Tibial artery (tissue), 4 donors: ENCODE data around the gene SGK2.
A peak's percentile ranks its signal among the peaks of the same experiment; 100 is the strongest.
"Not testable (repeated sequence)": the region's sequence is repeated elsewhere in the genome, so short reads cannot be mapped to it uniquely, and the experiment has no call there.

Source experiments
- DNase-seq, 2 donors: peaks; one replicate each; pipeline ENCODE4 v3.0.0-alpha.2; 2019
- H3K27ac ChIP-seq, 2 donors: fragments of 200-600 bp; sonication (generic) in 1 of 2; 1 replicate in 1 of 2; 2 replicates in 1 of 2; pipeline ENCODE4 v1.5.1; 2018 to 2019; ENCODE audit warnings: mild to moderate bottlenecking in 1 of 2
- H3K27me3 ChIP-seq, 2 donors: fragments of 200-600 bp; sonication (generic) in 1 of 2; one replicate each; pipeline versions ENCODE4 v1.5.1 to v1.6.0; 2016 to 2019
- H3K36me3 ChIP-seq, 3 donors: fragments of 200-600 bp; sonication (generic) in 2 of 3; one replicate each; pipeline ENCODE4 v1.5.1; 2016 to 2019; ENCODE audit warnings: mild to moderate bottlenecking in 2 of 3
- H3K4me1 ChIP-seq, 4 donors: fragments of 200-600 bp; sonication (generic) in 2 of 4; 1 replicate in 3 of 4; 2 replicates in 1 of 4; pipeline ENCODE4 v1.5.1; 2016 to 2019
- H3K4me3 ChIP-seq, 2 donors: fragments of 200-600 bp; sonication (generic) in 1 of 2; 1 replicate in 1 of 2; 2 replicates in 1 of 2; pipeline ENCODE4 v1.5.1; 2018 to 2019; ENCODE audit warnings: mild to moderate bottlenecking in 2 of 2
- H3K9me3 ChIP-seq, 3 donors: fragments of 200-600 bp; sonication (generic) in 1 of 3; one replicate each; pipeline ENCODE4 v1.5.1; 2016 to 2019
- intact Hi-C: fragments of 100-400 bp; cut with DNase I; formaldehyde crosslinking; loops from one replicate; pipeline ENCODE4 v1.15.0; 2023; ENCODE audit warnings: low total_unique reads
- TF ChIP-seq, protein P1 (sequence below), 2 experiments: fragments of 200-600 bp in 1 of 2; fragments of 450-650 bp in 1 of 2; IDR thresholded peaks; one replicate each; pipeline ENCODE4 v1.5.1; 2017 to 2019; ENCODE audit warnings: antibody characterized with exemption in 2 of 2, mild to moderate bottlenecking in 1 of 2, moderate library complexity in 1 of 2

The SGK2 gene

DNA sequence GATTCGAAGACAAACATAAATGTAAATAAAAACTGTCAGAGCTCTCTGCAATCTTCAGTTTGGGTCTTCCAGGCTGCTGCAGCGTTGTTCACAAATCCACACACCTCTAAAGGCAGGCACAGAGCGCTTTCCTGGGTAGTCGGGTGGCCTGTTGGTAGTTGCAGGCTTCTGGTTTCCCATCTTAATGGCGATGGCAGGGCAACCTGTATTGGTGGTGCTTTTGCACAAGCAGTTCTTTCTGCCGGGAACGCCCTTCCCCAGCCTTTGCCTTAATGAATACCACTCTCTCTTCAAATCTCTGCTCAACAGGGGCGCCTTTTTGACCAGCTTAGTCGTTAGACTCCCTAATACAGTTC is 31.2 kb downstream of the SGK2 start:
- intact Hi-C loops: no loop called here
- no peak for DNase-seq
- H3K4me3 ChIP-seq: peak overlapping the region; percentile 85 to 94
- H3K4me1 ChIP-seq: peaks cover 0 to 22% (median 10%) of the 10 kb centered on the region in 4 donors
- peaks cover 4 to 5% (median 4%) of the 10 kb centered on the region in 3 donors for H3K36me3 ChIP-seq
- peak overlapping the region; percentile 82 to 85 for H3K27ac ChIP-seq
- TF ChIP-seq, protein P1, sequence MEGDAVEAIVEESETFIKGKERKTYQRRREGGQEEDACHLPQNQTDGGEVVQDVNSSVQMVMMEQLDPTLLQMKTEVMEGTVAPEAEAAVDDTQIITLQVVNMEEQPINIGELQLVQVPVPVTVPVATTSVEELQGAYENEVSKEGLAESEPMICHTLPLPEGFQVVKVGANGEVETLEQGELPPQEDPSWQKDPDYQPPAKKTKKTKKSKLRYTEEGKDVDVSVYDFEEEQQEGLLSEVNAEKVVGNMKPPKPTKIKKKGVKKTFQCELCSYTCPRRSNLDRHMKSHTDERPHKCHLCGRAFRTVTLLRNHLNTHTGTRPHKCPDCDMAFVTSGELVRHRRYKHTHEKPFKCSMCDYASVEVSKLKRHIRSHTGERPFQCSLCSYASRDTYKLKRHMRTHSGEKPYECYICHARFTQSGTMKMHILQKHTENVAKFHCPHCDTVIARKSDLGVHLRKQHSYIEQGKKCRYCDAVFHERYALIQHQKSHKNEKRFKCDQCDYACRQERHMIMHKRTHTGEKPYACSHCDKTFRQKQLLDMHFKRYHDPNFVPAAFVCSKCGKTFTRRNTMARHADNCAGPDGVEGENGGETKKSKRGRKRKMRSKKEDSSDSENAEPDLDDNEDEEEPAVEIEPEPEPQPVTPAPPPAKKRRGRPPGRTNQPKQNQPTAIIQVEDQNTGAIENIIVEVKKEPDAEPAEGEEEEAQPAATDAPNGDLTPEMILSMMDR (IDR thresholded peaks at IDR 0.05): no peak
- no peaks in the 10 kb centered on the region for H3K27me3 ChIP-seq
- H3K9me3 ChIP-seq: no peaks in the 10 kb centered on the region

DNA sequence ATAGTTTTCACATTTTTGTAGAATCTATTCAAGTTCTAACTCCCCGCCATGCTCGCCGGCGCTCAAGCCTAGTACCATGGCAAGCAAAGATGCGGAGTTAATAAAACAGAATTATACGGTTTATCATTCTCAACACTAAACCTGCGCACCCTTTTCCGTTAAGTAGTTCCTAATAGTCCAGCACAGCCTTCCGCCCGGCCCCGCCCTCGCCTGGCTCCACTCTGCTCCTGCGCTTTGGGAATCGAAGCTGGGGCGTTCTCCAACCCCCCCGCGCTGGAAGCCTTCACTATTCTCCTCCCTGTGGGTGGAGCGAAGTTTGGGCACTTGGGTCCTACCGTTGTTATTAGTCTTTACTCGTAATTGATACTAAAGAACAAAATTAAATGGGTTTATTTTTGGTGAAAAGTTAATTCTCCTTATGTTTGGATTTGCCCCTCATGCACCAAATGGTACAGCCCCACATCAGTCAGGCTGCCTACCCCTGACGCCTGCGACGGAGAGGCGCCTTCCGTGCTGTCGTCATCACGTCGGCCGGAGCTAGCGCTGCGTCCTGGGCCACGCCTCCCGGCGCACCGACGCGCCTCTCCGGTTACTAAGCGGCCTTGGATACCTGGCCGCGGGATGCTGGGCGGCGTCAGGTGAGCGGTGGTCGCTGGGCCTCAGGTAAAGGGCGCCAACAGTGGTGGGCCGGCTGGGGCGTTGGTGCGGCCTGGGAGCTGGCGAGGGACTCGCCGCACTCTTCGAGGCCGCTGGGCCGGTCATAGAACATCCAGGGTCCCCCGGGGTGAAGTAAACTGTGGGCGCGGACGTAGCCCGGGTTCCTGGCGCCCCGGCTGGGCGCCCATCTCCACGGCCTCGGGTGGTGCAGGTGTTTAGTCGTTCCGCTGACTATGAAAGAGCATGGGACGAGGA is 31.8 kb downstream of the SGK2 start, which contains the start of gene IFT52:
Gene IFT52 (plus strand): TSS at position 546 of the 912 bp plus-strand sequence. CDS start 3,762 bp downstream, outside the sequence.
- TF ChIP-seq, protein P1 (IDR thresholded peaks at IDR 0.05): no peak
- DNase-seq: peak; percentile 92 to 97
- H3K9me3 ChIP-seq: no peaks in the 10 kb centered on the region
- H3K4me3 ChIP-seq: peak within 1 kb of the TSS; percentile 85 to 94
- no peaks in the 10 kb centered on the region for H3K27me3 ChIP-seq
- H3K4me1 ChIP-seq: peaks cover 0 to 22% (median 10%) of the 10 kb centered on the region in 4 donors
- peak within 1 kb of the TSS; percentile 82 to 85 for H3K27ac ChIP-seq
- H3K36me3 ChIP-seq: peaks cover 10 to 11% (median 11%) of the 10 kb centered on the region in 3 donors
- intact Hi-C loops: no loop called here

DNA sequence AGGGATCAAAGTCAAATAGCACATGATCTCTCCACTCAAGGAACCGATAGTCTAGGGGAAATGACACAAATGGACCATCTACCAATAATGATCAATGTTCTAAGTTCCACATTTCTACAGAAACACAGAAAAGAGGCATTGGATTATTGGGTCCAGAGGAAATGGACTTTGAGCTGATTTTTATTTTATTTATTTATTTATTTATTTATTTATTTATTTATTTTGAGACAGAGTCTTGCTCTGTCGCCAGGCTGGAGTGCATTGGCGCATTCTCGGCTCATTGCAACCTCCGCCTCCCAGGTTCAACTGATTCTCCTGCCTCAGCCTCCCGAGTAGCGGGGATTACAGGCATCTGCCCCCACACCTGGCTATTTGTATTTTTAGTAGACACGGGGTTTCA is 43.1 kb downstream of the SGK2 start:
- intact Hi-C loops, H3K27ac ChIP-seq, H3K27me3 ChIP-seq, DNase-seq, H3K9me3 ChIP-seq, H3K4me3 ChIP-seq, H3K4me1 ChIP-seq: not testable (repeated sequence)
- H3K36me3 ChIP-seq: peaks cover 41 to 69% (median 45%) of the 10 kb centered on the region in 3 donors

DNA sequence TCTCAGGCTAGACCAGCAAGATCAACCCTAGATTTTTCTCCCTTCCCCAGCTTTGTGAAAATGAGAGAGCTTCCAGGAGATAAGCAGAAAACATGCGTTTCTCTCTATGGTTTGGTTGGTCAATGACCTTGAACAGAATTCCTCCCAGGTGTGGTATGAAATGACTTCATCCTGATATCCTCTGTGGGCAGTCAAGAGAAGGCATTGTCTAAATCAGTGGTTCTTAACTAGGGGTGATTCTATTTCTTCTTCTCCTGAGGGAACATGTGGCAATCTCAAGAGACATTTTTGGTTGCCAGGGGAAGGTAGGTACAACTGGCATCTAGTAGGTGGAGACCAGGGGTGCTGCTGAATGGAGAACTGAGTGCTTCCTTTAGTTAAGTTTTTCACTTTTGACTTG is 44.3 kb downstream of the SGK2 start:
- no peaks in the 10 kb centered on the region for H3K9me3 ChIP-seq
- no peak overlapping the region for H3K27ac ChIP-seq
- peaks cover 32 to 68% (median 34%) of the 10 kb centered on the region in 3 donors for H3K36me3 ChIP-seq
- TF ChIP-seq, protein P1 (IDR thresholded peaks at IDR 0.05): no peak
- intact Hi-C loops: no loop called here
- no peak for DNase-seq
- no peaks in the 10 kb centered on the region for H3K4me1 ChIP-seq
- H3K4me3 ChIP-seq: no peak overlapping the region
- no peaks in the 10 kb centered on the region for H3K27me3 ChIP-seq

DNA sequence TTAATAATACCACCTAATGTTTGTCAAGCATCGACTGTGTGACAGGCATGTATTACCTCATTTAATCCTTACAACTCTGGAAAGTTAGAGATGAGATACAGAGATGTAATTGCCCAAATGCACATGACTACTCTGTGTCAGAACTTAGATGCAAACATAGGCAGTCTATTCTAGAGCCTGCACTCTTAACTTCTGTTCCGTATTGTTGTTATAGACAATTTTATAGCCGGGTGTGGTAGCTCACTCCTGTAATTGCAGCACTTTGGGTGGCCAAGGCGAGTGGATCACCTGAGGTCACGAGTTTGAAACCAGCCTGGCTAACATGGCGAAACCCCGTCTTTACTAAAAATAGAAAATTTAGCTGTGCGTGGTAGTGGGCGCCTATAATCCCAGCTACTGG is 46.9 kb downstream of the SGK2 start:
- Histone ChIP-seq H3K27me3 (no peaks in the 10 kb centered on the region), H3K4me3 (no peak overlapping the region), H3K9me3 (no peaks in the 10 kb centered on the region), H3K27ac (no peak overlapping the region), H3K36me3 (peaks cover 21 to 55% (median 22%) of the 10 kb centered on the region in 3 donors), H3K4me1 (no peaks in the 10 kb centered on the region)
- intact Hi-C loops: no loop called here
- TF ChIP-seq, protein P1 (IDR thresholded peaks at IDR 0.05): no peak
- no peak for DNase-seq

DNA sequence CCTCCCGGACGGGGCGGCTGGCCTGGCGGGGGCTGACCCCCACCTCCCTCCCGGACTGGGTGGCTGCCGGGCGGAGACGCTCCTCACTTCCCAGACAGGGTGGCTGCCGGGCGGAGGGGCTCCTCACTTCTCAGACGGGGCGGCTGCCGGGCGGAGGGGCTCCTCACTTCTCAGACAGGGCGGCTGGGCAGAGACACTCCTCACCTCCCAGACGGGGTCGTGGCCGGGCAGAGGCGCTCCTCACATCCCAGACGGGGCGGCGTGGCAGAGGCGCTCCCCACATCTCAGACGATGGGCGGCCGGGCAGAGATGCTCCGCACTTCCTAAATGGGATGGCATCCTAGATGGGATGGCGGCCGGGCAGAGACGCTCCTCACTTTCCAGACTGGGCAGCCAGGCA is 48.5 kb downstream of the SGK2 start:
- H3K4me1 ChIP-seq, H3K27me3 ChIP-seq, H3K27ac ChIP-seq, H3K4me3 ChIP-seq, DNase-seq, intact Hi-C loops, H3K9me3 ChIP-seq: not testable (repeated sequence)
- H3K36me3 ChIP-seq: peaks cover 20 to 61% (median 21%) of the 10 kb centered on the region in 3 donors
